GM19324 (cell line): ENCODE measurements around the gene UBALD1.

Experiments used
- ATAC-seq: cut with Tn5 transposase; IDR thresholded peaks from one replicate; pipeline ENCODE4 v1.9.1; 2021; ENCODE audit warnings: mild to moderate bottlenecking, moderate library complexity; ENCODE audit not compliant: unreplicated experiment, low FRiP score

UBALD1 gene

DNA sequence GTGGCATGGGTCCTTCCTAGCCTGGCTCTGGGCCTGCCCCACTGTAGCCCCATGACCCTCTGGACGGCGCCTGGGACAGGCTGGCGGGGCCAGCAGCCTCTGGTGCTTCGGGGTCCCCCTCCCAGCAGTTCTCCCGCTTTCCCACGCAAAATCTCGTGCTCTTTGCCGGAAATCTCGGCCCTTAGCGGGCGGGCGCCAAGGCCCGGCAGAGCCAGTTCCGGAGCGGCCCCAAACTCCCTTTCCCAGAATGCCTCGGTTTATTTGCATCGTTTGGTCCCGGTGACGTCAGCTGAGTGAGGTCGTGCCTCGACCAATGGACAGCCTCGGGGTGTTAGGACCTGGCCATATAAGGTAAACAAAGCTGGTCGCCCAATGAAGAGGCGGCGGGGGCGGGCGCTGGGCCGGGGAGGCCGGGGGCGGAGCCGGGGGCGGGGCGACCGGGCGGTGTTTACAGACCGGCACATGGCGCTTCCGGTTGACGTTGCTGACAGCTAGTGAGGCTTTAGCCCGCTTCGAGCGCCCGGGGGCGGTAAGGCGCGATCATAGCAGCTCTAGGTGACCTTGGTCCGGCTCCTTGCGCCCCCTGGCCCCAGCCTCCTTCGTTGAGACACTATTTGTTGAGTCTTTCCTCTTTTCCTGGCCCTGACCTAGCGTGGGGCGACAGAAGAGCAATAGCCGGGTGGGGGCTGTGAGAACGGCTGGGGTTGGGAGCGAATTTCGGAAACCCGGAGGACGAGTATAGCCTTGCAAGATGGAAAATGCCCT is 1.5 kb upstream of the UBALD1 start:
- peak; percentile 82 for ATAC-seq

DNA sequence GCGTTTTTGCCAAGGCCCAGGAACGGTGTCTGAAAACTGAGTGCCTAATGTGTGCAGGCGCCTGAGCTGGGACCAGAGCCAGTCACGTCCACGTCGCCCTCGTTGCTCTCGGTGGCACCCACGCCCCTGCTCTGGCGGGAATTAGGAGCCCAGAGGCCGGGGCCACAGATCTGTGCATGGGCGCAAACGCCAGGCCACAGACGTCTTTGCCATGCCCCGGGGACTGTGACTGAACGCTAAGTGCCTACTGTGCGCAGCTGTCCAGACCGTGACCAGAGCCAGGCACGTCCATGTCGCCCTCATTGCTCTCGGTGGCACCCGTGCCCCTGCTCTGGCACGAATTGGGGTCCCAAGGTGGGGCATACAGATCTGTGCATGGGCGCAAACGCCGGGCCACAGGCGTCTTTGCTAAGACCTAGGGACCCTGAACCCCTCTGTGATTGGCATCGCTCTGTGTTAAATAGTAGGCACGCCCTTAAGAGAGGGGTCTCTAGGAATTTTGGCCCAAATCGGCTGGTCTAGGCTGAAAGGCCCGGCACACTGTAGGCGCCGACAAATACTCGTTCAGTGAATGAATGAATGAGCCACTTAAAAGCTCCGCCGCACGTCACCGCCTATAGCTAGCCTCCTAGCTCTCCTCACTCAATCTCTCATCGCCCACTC is 827 bp upstream of the UBALD1 start:
- no peak for ATAC-seq

DNA sequence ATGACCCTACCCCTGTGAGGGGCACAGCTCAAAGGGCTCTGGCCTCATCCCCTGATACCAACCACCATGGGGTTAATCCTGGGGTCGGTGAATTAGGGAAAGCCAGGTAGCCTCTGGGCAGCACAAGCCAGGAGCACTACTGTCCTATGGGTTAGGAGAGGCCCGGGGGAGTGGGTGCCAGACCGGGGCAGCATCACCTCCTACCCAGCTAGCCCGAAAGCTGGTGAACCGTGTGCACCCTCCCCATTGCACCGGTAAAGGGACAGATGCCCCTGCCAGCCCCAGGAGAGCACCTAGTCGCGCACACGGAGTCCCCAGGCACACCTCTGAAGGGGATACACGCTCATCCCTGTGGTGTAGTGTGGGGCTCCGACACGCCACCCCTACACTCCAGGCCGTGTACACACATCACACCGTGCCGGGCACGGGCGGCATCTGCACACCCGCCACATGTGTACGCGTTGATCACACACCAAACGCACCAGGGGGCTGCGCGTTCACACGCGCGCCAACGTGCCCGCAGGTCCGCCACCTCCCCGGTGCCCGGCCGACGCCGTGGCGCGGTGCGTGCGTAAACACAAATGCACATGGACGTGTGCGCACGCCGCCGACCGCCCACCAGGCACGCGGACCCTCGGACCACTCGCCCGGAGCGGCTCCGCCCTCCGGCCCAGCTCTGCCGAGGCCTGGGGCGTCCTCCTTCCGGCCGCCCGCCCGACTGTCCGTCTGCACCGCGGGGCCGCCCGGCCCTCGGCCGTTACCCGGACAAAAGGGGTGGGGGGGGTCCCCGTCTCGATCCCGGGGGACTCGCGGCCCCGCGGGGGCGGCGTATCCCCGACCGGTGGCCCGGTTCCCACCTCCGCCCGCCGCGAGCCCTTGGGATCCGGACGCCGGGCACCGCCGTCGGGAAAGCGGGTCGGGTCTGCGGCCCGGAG is 785 bp downstream of the UBALD1 start:
- no peak for ATAC-seq

DNA sequence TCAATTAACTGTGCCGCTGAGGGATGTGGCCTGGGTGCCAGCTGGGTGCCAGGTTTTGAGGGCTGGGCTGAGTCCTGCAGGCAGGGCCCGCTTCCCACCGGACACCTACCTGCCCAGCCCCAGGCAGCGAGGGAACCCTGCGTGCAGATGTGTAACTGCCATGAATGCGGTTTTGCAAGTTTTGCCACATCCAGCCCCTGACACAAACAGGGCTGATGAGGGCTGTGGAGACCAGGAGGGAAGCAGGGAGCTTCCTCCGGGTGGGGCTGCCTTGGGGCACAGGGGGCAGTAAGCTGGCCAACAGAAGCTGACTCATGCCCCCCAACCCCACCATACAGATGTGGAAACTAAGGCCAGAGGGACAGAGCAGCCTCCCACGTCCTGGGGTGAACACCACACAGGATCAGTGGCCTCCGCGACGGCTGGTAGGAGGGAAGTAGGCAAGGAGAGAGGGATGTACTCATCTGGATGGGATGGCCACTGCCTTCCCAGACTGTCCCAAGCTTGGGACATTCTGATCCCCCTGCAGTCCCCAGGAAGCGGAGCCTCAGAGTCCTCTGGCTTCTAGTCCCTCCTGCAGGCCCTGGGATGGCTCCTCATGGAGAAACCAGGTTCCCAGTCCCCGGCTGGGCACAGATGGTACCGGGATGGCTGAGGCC is 1.6 kb downstream of the UBALD1 start:
- no peak for ATAC-seq

DNA sequence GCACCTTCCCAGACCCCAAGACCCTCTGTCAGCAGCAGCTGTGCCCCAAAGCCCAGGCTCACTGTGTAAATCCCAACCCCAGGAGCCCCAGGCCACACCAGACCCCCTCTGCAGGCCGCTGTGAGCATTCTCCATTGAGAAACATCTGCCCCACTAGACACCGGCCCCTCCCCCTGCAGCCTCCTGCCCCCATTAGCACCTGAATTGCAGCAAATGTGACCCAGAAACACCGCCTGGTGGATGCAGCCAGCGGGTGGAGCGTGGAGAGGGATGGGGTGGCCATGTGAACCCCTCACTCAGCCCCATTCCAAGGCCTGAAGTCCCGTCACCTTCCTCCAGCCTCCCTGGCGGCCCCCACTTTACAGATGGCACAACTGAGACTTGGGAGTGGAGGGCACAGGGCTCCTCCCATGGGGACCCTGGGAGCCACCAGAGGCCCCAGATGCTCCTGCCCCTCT is 2.2 kb downstream of the UBALD1 start:
- no peak for ATAC-seq

DNA sequence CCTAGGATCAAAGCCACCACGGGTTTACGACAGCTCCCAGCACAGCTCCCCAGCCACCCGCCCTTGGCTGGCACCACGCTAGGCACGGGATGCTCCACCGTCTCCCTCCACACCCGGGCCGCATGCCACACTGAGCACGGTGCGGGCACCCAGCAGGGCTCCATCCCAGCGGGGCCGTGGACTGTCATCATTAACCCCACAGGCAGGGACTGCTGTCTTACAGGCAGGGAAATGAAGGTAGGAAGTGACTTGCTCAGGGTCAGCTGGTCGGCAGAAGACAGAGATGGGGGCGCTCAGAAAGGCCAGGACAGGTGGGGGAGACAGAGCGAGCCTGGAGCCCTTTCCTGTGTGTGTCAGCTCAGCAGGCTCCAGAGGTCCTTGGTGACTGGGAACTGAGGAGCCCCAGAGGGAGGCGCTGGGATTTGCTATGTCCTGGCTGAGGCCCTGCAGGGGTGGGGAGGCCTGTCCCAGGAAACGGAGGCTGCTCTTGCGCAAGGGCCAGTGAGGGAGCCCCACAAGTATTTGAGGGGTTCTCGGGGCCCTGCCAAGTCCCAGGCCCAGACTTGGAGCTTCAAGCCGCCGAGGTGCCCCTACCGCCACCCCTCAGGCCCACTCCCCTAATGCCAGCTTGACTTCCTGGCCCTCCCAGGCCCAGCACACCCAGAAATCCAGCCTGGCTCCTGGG is 3.2 kb downstream of the UBALD1 start:
- ATAC-seq, result no peak

DNA sequence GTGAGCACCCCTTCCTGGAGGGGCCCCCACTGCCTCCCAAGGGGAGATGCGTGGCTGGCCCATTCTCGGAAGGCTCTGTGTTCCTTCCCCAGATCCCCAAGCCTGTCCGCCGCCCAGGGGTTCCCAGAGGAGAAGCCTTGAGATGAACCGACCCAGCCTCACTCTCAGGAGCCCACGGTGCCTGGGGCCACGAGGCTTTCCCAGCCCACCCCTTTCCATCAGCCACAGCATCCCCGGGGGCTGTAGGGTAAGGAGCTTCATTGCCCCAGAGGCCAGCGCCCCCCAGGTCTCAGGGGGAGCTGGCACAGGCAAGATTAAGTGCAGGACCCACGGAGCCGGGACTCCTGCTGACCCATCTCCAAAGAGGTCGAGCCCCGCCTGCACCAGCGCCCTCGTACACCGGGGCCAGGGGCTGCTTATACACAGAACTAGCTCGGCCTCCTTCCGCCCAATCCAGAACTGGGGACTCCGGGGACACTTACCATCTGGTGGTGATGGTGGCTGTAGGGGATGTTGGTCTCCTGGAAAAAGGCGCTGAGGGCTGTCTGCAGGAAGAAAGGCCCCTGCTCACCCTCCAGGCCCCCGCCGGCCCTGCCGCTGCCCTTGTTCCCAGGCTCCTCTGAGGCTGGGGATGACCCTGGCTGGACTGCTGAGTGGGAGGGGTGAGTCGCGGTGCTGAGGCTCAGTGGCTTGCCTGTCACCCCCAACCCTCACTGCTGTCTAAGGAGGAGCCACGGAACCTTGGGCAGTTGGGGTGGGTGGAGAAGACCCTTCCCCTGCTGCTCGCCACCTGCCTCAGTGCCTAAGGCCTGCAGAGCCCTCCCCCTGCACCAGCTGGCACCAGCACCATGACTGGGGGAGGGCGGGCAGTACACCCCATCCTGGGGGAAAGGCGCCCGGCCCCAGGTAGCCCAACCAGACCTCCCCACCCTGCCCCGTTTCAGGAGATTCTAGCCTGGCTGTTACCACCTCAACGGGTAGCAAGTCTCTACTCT is 4.4 kb downstream of the UBALD1 start:
- no peak for ATAC-seq

DNA sequence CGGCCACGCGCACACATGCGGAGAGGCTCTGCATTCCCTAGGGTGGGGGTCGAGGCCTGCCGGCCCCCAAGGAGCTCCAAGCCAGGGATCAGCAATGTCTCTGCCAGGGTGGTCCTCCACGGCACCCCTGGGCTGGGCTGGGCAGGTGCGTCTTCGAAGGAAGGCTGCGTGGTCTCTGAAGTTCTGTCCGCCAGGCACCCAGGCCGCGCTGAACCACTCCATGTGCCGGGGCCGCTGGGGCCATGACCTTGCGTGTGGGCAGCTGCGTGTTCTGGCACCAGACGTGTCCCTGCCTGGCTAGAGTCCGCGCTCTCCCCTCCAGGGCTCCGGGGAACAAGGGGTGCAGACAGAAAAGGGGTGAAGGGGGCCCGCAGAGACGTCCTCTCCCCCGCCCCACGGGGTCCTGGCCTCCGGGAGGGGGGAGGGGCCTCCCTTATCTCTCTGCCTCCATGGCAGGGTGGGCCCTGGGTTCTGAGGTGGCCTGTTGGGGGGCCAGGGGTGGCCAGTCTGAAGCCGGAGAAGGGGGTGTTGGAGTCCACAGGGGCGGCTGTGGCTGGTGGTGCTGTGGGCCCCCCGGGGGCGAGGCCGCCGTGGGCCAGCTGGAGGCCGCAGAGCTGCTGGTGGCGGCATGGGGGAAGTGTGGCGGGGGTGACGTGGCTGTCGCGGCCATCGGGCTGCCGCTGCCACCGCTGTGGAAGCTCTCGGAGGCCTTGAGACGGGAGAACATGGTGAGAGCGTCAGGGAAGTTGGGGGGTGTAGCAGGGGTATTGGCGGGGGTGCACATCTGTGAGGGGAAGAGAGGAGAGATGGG is 5.3 kb downstream of the UBALD1 start:
- ATAC-seq, result no peak

DNA sequence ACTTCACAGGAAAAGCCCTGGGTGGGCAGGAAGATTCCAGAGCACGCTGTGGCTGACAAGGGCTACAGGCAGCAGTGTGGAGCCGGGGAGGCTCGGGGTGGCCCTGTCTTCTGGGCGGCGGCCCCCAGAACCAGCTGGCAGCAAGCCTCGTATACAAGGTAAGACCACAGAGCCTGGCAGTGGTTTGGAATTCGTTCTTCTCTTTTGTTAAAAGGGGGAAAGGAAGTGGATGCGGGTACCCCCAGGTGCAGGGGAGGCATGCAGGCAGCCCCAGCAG is 6.0 kb downstream of the UBALD1 start:
- ATAC-seq, result no peak

DNA sequence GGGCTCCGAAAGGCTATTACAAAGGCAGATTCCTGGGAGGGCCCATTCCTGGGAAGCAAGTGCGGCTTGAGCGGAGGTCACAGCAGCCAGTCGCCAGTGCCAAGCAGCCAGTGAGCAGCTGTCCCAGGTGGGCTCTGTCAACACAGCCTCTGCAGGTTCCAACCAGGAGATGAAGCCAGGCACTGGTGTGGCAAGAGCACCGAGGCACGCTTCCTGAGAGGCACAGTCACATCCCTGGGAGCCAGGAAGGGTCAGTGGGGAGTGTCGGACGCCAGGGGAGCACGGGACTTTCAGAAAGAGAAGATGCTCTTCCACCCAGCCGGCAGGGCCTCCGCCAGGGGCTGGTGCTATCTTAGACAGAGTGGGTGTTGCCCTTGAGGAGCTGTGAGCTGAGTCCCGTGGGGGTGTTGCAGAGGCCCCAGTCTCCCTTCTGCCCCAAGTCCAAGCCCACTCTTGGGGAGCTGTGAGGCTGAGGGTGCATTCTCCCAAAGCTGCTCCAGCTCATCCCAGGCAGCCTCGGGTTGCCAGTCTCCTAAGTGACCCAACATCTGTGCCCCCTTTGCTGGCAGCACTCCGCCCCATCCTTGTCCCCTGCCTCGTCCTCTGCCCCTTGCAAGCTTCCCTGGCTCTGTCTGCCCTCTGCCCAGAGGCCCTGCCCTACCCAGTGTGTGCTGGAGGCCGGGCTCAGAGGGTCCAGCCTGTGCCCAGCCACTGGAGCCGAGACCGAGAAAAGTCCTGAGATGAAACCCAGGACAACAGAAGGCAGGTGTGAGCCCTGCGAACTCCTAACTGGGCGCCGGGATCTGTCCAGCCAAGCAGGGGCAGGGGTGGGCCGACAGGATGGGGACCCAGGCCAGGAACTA is 6.6 kb downstream of the UBALD1 start:
- no peak for ATAC-seq

DNA sequence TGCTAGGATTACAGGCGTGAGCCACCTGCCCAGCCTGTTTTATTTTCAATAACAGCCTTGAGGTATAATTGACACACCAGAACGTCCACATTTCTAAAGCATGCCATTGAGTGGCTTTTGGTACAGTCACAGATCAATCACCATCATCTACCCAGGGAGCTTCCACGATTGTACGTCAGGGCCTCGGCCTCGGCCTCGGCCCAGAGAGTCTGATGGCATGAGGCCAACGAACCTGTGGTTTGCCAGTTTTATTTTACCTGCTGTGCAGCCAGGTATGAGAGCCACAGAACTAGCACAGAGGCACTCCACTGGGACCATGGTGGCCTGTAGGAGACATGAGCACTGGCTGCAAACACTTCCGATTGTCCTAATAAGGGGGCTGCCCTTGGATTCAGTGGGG is 8.3 kb downstream of the UBALD1 start:
- no peak for ATAC-seq

DNA sequence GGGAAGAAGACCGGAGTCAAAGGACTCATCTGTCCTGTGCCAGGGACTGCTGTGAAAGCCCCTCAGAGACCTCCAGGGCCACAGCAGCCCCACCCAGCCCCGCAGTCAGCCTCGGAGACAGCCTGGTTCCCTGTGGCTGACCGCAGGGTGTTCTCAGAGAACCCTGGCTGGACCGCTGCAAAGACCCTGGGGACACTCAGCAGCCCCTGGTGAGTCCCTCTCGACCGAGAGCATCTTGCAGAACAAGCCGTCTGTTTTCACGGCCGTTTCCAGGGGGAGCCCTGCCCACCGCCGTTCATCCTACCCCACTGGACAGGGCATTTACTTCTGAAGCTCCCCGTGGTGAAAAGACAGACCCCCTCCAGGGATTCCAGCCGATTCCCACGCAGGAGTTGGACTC is 10.3 kb downstream of the UBALD1 start:
- no peak for ATAC-seq

DNA sequence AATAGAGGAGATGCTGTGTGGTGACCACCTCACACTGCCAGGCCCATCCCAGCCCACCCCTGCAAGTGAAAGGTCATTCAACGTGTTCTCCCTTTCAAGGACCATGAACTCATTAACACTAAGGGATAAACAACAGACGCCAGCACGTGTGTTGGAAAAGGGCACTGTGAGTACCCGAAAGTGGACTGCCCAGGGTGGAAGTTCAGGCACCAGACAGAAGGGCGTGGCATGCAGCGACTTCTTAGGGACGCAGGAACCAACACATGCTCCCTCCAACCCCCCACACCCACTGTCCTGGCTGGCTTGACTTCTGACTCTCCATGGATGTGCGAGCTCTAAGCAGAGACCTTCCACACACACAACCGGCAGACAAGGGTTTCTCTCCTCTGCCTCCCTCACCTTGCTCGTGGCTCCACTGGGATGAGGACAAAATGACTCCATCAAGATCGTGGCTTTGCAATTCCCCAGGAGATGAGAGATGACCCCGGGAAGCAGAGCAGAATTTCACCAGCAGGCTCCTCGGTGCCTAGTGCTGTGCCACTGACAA is 11.0 kb downstream of the UBALD1 start:
- ATAC-seq, result no peak

DNA sequence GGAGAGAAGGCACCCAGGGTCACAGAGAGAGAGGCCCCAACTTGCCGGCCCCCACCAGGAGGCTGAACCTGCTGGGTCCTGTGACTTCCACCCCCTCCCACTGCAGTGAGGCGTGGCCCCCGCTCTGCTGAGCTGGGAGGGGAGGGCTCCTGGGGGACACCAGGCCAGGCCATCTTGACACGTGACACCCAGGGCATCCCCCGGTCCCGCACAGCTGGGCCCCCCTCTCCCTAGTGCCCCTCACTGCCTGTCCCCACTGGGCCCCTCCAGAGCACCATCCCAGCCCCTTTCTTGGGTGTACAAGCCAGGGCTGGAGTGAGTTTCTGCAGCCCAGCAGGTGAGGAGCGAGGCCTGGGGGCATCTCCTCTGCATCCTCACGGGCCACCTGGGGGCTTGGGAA is 12.4 kb downstream of the UBALD1 start:
- no peak for ATAC-seq

DNA sequence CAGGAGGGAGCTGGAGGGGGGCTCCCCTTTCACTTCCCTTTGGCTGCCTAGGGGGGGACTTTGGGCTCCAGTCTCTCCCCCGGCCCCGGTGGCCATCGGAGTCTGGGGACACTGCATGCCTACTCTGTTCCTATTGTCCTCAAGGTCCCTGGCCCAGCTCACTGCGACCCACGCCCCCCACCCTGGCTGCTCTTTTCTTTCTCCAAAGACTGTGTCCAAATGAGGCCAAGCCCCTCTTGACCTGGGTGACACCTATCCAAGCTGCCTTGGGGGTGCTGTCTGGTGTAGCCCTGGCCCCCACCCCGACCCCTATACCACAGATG is 12.9 kb downstream of the UBALD1 start:
- no peak for ATAC-seq

DNA sequence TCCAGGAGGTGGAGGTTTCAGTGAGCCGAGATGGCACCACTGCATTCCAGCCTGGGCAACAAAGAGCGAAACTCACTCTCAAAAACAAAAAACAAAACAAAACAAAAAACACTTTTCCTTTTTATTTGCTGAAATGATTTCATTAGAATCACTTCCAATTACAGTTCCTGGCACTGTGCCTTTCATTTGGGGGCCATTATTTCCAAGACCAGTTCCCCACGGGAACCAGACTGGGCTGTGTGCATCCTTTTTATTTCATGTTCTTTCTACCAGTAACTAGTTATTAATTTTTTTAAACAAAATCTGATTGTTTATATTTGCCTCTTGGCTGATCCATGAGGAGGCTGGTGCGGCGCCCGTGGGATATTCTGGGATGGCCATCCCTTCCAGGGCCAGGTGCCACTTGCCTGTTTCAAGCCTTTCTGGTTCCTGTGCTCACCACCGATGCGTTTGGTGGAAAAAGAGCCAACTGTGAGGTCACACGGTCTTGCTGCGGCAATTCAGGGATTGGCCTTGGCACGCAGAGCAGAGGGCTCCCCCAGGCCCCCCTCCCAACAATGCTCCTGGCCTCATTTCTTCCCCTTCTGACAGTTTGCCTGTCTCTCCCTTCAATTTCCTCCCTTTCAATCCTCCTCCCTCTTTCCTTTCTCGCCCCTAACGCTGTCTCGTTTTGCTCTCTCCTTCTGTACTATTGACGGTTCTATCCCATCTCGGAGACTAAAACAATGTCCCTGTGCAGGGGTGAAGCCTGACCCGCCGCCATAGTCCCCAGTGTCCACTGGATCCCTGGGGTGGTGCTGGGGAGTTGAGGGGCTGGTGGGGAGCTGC is 13.4 kb downstream of the UBALD1 start:
- ATAC-seq, result no peak
